Measurements from ENCODE around the gene PRR15L. TPM values are rescaled to one million over a fixed set of nuclear protein-coding genes. Genes with fewer than 3 reads are reported as not detected.
"Not testable (repeated sequence)": the region's sequence is repeated elsewhere in the genome, so short reads cannot be mapped to it uniquely, and the experiment has no call there.

The PRR15L gene
- polyA plus RNA-seq, 4 donors = 15.8 to 26.7 (median 23.0) TPM

DNA sequence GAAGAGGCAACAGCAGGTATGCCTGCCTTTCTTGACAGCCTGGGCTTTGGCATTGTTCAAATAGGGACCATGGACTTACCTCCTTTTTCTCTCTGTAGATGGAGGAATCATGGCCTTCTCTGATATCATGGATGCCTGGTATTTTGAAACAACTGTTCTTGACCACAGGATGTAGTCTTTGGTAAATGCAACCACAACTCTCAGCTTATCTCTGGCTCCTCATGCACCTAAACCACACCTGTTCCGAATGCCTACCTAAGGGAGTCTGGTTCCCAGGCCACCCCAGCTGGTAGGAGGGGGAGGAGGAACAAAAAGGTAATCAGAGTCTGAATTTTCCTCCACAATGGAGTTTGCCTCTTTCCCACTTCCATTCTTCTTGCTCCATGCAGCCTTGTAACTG lies 32.0 kb upstream of the PRR15L start:
- no peak for DNase-seq (ENCODE audit: low read depth in 4 of 4, low spot score in 2 of 4)

DNA sequence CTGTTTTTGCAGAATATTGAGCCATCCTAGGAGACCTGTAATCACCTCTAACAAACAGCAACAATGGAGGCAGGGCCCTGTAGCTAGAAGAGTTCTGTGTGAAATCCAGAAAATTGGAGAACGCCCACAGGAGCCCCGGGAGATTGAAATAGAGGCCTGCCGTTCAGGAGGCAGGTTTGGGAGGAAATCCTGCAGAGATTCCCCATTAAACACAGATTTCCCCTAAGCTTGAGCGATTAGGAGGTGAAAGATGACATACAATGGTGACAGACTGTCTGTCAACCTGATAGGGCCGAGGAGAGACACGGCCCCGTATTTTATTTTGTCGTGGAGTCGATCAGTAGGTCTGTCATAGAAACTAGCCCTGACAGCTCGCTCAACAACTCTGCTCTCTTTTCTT lies 31.5 kb upstream of the PRR15L start:
- no peak for DNase-seq (ENCODE audit: low read depth in 4 of 4, low spot score in 2 of 4)

DNA sequence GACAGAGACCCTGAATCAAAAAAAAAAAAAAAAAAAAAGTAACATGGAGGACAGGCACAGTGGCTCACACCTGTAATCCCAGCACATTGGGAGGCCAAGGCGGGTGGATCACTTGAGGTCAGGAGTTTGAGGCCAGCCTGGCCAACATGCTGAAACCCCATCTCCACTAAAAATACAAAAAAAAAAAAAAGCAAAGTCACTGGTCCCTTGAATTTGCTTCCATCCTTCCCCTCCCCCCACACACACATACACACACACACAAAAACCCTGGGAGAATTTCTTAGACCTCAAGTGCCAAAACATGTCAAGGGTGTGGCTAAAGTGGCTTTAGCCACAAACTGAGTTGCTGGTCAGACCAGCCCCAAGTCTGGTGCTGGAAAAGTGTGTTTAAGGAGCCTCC lies 30.8 kb upstream of the PRR15L start:
- not testable (repeated sequence) for DNase-seq (ENCODE audit: low read depth in 4 of 4, low spot score in 2 of 4)

DNA sequence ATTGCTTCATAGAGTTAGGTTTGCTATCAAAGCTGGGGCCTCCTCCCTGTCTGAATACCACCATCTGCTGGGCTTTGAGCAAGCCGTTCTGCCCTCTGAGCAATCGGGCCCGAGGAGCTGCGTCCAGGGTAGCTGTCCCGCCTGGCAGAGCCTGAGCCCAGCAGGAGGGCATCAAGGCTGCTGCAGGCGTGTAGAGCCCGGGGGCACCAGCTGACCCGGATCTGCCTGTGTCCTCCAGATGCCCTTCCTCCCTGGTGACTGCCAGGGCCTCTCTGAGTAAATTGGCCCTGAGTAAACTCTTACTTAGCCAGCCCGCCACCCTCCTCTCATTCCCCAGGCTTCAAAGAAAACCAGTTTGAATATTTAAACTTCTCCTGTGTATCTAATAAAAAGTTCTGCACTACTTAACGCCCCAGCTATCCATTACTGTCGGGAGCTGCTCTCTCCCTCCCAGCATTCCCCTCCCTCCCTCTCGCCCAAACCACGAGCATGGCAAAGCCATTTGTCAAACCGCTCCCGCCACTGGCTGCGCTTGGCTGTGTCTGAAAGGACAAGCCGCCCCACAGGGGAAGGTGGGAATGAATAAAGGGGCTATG lies 29.7 kb upstream of the PRR15L start:
- peak in 1 of 4 donors; percentile 64 for DNase-seq (ENCODE audit: low read depth in 4 of 4, low spot score in 2 of 4)

- no peak for DNase-seq (ENCODE audit: low read depth in 4 of 4, low spot score in 2 of 4)
These were observed 28.8 kb upstream of the PRR15L start for GRCh38 chr17:47986520-47986919.

DNA sequence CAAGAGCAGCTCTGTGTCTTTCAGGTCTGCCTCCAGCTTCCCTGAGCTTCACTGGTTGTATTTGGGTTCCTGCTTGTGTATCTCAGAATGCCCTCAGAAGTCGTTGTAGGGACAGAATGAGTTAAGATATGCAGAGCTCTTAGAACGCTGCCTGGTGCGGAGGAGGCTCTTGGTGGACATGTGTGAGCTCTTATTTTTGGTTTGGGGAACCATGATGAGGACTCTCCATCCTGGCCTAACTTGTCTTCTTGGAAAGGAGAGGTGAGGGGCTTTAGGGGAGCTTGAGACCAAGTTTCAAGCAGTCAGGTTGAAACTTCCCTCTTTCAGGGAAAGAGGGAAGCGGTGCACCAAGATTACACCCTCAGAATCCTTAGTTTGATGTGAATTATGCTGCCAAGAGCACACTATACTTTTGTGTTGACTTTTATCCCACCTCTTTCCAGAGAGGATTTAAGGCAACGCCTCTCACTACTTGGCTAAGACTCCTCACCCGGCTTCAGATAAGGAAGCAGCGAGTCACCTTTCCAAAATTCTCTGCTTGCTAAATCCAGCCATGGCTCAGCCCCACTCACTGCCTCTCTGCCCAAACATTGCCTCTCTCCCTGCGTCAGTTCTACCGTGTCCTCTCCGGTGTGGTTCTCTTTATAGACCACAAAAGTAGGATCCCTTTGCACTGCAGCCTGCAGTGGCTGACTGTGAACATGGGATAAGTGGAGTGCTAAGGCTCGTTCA lies 26.0 kb upstream of the PRR15L start:
- DNase-seq (ENCODE audit: low read depth in 4 of 4, low spot score in 2 of 4) = no peak

DNA sequence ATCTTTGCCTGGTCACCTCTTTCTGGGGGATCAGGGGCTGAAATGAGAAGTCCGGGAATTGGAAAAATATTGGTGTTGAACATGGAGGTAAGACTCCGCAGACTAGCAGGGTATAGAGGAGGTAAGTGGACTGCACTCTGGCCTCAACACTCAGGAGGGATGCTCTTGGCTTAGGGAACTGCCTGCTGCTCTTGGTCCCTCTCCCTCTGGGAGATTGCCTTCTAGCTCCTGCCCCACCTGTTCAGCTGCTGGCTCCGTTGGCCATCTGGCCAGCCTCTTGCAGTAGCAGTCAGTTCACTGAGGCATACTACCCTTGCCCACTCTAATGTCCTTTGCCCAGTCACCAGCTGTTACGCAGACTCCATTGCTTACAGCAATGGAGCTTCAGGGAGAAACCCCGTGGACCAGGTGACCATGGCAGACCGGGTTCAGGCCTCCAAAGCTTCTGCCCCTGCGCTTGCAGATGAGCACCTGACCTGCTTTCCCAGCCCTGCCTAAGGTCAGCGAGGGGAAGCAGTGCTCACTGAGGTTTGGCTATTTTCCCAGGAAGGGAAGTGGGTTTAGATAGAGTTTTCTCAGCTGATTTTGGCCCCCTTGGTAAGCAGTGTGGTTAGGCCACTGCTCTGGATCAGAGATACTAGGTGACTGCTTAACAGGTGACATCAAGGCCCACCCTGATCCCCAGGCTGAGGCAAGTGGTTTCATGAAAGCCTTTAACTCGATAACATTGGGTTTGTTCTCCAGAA lies 25.1 kb upstream of the PRR15L start:
- DNase-seq (ENCODE audit: low read depth in 4 of 4, low spot score in 2 of 4) = no peak

GRCh38 chr17:47982091-47982617 lies 24.5 kb upstream of the PRR15L start:
- no peak for DNase-seq (ENCODE audit: low read depth in 4 of 4, low spot score in 2 of 4)

DNA sequence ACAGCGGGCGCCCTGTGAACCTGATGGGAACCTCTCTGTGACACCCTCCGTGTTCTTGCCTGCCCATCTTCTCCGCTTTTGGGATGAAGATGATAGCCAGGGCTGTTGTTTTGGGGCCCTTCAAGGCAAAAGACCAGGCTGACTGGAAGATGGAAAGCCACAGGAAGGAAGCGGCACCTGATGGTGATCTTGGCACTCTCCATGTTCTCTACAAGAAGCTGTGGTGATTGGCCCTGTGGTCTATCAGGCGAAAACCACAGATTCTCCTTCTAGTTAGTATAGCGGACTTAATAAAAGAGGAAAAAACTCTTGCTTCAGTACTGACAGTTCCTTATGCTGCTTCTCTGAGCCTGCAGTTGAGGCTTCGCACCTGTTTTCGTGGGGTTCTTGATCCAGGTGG lies 23.8 kb upstream of the PRR15L start:
- DNase-seq (ENCODE audit: low read depth in 4 of 4, low spot score in 2 of 4) = no peak

DNA sequence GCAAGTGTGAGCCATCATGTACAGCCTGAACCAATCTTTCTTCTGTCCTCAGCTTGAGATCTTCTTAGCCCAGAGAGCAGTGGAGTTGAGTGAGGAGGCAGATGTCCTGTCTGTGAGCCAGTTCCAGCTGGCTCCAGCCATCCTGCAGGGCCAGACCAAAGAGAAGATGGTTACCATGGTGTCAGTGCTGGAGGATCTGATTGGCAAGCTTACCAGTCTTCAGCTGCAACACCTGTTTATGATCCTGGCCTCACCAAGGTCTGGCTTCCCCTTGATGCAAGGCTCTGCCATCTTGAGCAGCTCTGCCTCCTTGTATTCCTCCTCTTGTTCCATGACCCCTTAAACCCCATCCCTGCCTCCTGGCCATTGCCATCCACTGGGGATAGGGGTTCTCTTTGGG lies 22.9 kb upstream of the PRR15L start:
- no peak for DNase-seq (ENCODE audit: low read depth in 4 of 4, low spot score in 2 of 4)

DNA sequence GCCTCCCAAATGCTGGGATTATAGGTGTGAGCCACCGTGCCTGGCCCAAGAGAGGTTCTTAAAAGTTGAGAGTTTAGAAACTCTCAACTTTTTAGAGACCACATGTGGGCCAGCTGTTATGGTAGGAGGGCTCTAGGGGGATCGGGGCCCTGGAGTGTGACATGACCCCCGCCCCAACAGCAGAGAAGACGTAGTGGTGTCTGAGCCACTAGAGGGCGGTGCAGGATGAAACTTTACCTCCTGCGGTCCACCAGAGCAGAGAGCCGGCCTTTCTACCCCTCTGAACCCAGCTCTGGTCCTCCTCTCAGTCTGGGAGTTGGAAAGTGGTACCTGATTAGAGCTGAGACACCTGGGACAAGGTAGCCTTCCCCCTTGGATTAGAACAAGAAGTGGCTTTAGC lies 20.6 kb upstream of the PRR15L start:
- DNase-seq (ENCODE audit: low read depth in 4 of 4, low spot score in 2 of 4) = no peak

DNA sequence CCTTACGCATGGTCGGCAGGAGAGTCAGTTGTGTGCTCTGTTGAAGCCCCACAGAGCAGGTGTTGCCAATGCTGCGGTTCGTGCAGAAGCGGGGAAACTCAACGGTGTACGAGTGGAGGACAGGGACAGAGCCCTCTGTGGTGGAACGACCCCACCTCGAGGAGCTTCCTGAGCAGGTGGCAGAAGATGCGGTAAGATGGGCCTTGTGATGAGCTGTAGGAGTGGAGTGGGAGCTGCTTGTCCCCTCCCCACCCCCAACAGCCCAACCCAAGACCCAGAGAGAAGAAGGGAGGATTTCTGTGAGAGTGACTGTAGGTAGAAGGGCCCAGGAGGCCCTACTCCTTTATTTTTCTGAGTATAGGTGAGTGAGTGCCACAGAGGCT lies 18.1 kb upstream of the PRR15L start:
- DNase-seq (ENCODE audit: low read depth in 4 of 4, low spot score in 2 of 4) = no peak

DNA sequence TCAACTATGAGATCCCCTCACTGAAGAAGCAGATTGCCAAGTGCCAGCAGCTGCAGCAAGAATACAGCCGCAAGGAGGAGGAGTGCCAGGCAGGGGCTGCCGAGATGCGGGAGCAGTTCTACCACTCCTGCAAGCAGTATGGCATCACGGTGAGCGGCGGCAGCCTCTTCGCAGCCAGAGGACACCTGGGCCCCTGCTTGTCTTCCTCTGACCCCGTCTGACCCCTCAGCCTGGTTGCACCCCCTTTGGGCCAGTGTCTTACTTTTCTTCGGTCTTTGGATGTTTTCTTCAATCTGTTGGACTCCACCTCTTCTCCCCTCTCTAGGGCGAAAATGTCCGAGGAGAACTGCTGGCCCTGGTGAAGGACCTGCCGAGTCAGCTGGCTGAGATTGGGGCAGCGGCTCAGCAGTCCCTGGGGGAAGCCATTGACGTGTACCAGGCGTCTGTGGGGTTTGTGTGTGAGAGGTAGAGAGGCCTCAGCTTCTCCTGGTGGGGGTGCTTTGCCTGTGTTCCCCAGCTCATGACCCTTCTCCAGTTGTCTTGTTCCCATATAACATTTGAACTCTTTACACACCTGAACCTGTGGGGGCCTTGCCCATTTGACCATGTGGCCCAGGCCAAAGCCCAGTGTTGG lies 17.6 kb upstream of the PRR15L start:
- no peak for DNase-seq (ENCODE audit: low read depth in 4 of 4, low spot score in 2 of 4)

- DNase-seq (ENCODE audit: low read depth in 4 of 4, low spot score in 2 of 4) = no peak
These were observed 15.9 kb upstream of the PRR15L start for GRCh38 chr17:47973541-47973940.

DNA sequence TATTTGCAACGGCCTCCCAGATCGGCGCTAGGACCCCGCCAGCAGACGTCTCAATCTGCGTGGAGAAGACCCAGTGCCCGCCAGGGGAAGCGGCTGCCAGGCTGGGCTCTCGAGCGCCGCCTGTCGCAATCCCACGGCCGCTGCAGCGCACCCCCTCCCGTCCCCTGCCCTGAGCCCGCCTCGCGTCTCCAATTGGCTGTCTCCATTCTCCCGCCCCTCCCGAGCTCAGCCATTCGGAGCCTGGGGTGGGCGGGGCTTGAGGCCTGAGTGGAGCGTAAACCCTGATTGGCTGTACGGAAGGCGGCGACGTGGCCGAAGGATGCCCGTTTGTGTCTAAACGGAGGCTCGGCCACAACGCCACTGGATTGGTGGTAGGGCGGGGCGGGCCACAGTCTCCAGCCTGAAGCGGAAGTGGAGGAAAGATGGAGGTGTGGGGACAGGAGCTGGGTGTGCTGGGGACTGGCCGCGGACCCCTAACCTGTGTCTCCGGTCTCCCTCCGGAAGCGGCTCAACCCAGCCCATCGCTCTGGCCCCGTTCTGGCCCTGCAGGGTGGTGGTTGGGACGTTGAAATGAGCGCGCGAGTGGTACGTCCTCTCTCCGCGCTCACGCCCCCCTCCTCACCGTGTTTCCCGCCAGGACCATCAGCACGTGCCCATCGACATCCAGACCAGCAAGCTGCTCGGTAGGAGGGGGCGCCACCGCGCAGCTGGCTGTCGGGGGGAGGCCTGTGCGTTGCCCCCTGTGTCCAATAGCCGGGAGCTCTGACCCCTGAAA lies 13.2 kb upstream of the PRR15L start, which contains the start of gene CDK5RAP3:
CDK5RAP3 (plus strand) TSS at position 389 of the 775 bp plus-strand sequence; CDS start at position 423, 34 bp downstream.
- peak; percentile 89 to 99 (median 98) for DNase-seq (ENCODE audit: low read depth in 4 of 4, low spot score in 2 of 4)

DNA sequence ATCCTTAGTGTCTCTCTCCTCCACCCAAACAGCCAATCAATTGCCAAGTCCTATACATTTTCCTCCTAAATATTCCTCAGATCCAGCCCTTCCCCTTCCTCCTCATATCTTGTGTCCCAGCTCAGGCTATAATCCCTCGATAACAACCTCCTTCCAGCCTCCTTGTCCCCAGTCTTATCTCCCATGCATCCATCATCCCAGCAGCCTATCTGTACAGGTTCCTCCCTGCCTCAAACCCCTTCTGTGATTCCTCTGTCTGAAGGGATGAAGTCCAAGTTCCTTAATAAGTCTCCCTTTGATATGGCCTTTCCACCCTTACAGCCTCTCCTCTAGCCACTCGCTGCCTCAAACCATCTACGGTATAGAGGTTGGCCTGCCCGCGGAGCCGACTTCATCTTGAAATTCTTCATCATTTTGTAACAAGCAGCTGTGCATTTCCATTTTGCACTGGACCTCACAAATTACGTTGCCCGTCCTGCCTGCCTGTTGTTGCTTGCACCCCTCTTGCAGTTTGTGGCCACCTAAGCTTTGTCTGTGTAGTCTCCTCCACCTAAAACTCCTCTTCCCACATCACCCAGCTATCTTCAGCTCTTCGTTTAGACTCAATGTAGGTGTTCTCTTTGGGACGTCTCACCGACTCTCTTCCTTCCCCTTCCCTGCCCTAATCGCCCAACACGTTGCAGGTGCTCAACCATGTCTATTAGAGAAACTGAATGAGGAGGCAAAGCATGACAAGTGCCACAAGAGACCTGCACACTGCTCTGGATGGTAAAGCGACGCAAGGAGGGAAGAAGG lies 12.4 kb upstream of the PRR15L start:
- DNase-seq (ENCODE audit: low read depth in 4 of 4, low spot score in 2 of 4) = no peak

GRCh38 chr17:47968836-47969235 lies 11.2 kb upstream of the PRR15L start:
- DNase-seq (ENCODE audit: low read depth in 4 of 4, low spot score in 2 of 4) = no peak

DNA sequence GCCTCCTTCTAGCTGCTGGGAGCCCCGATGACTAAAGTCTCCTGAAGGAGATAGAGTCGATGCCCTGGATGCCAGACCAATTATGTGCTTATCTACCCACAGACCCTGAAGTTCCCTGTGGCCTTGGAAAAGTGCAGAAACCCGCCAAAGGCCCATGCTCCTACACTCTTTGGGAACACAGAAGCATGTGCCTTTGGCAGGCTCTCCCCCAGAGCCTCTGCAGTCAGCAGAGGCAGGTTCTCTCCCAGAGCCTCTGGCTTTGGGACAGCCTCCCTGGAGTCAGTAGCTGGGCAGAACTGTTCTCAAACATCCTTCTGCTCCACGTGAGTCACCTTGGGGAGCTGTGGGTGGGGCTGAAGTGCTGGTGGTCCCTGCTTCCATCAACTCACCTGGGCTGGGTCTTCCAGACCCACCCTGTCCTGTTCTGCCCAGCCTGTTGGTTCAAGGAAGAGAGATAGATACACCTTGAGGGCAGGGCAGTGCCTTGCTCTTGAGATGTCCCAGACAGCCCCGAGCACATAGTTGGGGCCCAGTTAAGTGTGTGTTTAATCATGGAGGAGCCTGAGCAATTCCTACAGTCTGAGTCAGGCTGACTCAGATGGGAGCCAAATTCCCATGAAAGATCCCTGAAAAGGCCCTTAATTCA lies 10.0 kb upstream of the PRR15L start:
- no peak for DNase-seq (ENCODE audit: low read depth in 4 of 4, low spot score in 2 of 4)

GRCh38 chr17:47966079-47966519 lies 8.4 kb upstream of the PRR15L start:
- DNase-seq (ENCODE audit: low read depth in 4 of 4, low spot score in 2 of 4) = no peak
